NCI-H774 (cell line): Measurements from ENCODE around the gene SNED1.
"Not testable (repeated sequence)": the region's sequence is repeated elsewhere in the genome, so short reads cannot be mapped to it uniquely, and the experiment has no call there.

Source experiments
- DNase-seq: peaks from one replicate; lab custom pipeline; 2025; lab: John Stamatoyannopoulos, UW

The SNED1 gene

GRCh38 chr2:240972636-240973521 lies 25.5 kb upstream of the SNED1 start:
- peak; percentile 22 for DNase-seq

- no peak for DNase-seq
Observed at GRCh38 chr2:240974771-240975572, 23.4 kb upstream of the SNED1 start.

- DNase-seq: not testable (repeated sequence)
Observed at GRCh38 chr2:240975903-240976302, 22.5 kb upstream of the SNED1 start.

DNA sequence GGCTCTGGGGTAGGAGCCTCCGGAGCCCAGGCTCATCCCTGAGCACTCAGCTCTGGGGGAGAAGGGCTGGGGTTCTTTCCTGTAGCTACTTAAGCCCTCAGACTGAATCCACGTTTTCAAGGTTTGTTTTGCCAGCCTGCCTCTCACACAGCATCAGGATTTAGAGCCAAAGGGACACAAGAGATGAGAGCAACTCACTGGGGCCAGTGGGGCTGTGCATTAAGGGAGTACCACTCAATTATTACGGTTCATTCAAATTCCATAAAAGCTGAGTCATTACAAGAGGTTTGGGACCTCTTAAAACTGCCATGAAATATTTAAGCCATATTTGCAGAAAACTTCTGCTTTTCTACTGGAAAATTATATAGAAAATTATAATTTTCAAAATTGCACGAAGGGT lies 17.1 kb upstream of the SNED1 start:
- no peak for DNase-seq

- no peak for DNase-seq
Observed at GRCh38 chr2:240981871-240982800, 16.3 kb upstream of the SNED1 start.

DNA sequence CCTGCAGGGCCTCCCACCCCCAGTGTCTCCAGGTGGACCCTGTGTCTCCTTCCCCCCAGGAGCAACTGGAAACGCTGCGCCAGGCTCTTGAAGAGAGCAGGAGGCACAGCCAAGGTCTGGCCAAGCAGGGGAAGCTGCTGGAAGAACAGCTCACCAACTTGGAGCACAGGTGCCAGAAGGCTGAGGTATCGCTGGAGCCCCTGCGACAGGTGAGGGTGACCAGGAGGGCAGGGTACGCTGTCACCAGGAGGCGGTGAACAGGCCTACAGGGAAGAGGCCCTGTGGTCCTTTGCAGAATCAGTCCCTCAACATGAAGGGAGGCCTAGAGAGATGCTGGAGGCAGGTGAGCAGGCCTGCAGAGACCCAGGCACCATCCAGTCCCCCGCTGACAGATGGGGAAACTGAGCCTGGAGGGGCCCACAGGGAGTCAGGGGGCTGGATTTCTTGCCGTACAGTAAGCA lies 15.6 kb upstream of the SNED1 start:
- DNase-seq: no peak

GRCh38 chr2:240983361-240983995 lies 14.9 kb upstream of the SNED1 start:
- DNase-seq: no peak

DNA sequence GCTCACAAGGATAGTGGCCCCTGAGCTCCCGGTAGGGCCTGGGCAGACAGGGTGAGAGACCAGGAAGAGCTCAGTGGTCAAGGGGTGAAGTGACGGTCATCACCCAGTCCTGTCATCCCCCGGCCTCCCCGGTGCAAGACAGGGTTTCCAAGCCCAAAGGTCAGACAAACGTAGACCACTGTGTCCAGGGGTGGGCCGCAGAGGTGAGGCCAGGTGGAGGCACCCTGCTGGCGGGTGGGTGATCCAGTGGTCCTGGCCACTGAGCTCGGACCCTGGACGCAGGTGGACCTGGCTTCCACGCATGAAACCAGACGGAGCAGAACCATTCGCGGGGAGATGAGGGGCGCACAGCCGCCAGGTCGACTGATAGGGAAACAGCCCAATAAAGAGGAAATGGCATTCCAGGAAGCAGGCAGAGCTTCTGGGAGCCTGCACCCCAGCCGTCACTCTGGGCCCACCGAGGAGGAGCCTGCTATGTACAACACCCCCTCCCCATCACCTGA lies 14.4 kb upstream of the SNED1 start:
- no peak for DNase-seq

GRCh38 chr2:240985881-240986786 lies 12.3 kb upstream of the SNED1 start:
- no peak for DNase-seq

GRCh38 chr2:240986787-240987411 lies 11.5 kb upstream of the SNED1 start:
- DNase-seq: no peak

- no peak for DNase-seq
Observed at GRCh38 chr2:240987588-240987987, 10.8 kb upstream of the SNED1 start.

GRCh38 chr2:240988146-240988545 lies 10.3 kb upstream of the SNED1 start:
- no peak for DNase-seq

- DNase-seq: no peak
Observed at GRCh38 chr2:240988571-240989271, 9.7 kb upstream of the SNED1 start.

DNA sequence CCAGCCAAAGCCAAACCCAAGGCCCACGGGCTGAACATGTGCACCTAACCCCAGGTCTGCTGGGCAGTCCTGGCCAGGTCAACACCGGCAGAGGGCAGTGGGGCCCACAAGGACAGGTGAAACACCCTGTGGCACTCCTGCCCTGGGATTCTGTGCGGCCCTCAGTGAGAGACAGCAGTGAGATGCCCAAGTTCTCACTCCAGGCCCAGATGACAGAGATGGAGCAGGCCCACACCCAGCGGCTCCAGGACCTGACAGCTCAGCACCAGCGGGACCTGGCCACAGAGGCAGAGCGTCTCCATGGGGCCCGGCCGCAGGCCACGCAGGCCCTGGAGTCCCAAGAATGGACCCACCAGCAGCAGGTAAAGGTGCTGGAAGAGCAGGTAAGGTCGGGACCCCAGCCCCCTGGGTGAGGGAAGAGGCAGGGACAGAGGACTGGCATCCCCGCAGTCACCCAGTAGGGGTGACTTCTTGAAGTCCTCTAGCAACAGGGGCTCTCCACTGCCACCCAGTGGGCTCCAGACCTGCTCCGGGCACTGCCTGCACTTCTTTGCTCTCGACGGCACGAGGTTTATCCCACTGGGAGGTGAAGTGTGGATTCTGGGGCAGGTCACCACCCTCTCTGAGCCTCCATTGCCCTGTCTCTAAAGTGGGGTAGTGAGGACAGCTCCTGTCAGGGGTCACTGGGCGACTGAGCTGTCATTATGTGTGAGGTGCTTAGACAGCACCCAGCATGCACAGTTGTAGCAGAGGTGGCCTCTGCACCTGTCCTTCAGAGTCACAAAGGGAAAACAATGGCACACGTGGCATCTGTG lies 8.8 kb upstream of the SNED1 start:
- DNase-seq: peak; percentile 2

DNA sequence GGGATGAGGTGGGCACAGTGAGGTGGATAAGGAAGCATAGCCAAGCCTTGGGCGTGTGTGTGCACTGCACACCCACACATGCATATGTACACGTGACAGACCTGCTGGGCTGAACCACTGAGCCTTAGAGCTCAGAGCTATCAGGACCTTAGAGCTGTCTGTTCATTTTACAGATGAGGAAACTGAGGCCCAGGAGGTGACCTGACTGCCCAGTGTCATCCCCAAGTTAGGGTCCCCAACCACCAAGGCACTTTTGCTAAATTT lies 8.2 kb upstream of the SNED1 start:
- no peak for DNase-seq

GRCh38 chr2:240990726-240991377 lies 7.6 kb upstream of the SNED1 start:
- DNase-seq: no peak

- DNase-seq: peak; percentile 37
Observed at GRCh38 chr2:240991378-240992263, 6.8 kb upstream of the SNED1 start.
